ENCODE data around the gene RXRG. TPM values are rescaled to one million over a fixed set of nuclear protein-coding genes. Genes with fewer than 3 reads are reported as not detected.

Gene RXRG
- total RNA-seq, 1 experiment from 2014 or later, result not detected

GRCh38 chr1:165449131-165449530 lies 4.2 kb upstream of the RXRG start:
- H3K27ac ChIP-seq (ENCODE audit: insufficient read length, low read depth, low read length), result no peak overlapping the region
- no peaks in the 10 kb centered on the region for H3K79me1 ChIP-seq (ENCODE audit: insufficient read depth, low read depth, low read length, poor library complexity, severe bottlenecking)
- H2BK12ac ChIP-seq (ENCODE audit: insufficient read length, low read depth, low read length), result no peak overlapping the region
- H3K18ac ChIP-seq (ENCODE audit: insufficient read length, low read depth, low read length), result no peak overlapping the region
- H3K23me2 ChIP-seq (ENCODE audit: insufficient read length, low read depth, low read length, poor library complexity, severe bottlenecking), result peaks cover 7% of the 10 kb centered on the region
- H3K36me3 Mint-ChIP-seq (ENCODE audit: insufficient read depth in 1 of 3, low read depth in 3 of 3), result no peaks in the 10 kb centered on the region
- H2BK5ac ChIP-seq (ENCODE audit: insufficient read length, low read length), result no peak overlapping the region
- no peak overlapping the region for H2AK5ac ChIP-seq (ENCODE audit: insufficient read length, low read length)
- peaks cover 0 to 4% of the 10 kb centered on the region in 2 experiments; a peak in 1 of 4 replicates for H3K4me1 Mint-ChIP-seq
- peaks cover 23% of the 10 kb centered on the region for H3K27me3 Mint-ChIP-seq (ENCODE audit: low read depth)
- H3K4me2 ChIP-seq (ENCODE audit: insufficient read depth, insufficient read length, low read length), result no peak overlapping the region
- H4K20me1 ChIP-seq (ENCODE audit: control insufficient read depth, insufficient read depth, insufficient read length), result no peaks in the 10 kb centered on the region
- no peak overlapping the region for H4K5ac ChIP-seq (ENCODE audit: insufficient read length, low read depth, low read length)
- H3K79me2 ChIP-seq (ENCODE audit: insufficient read depth, low read length), result no peaks in the 10 kb centered on the region
- TF ChIP-seq CTCF (conservative IDR thresholded peaks at IDR 0.05), result no peak
- no peak overlapping the region for H2AFZ ChIP-seq (ENCODE audit: low read length)
- no peak overlapping the region for H2BK120ac ChIP-seq (ENCODE audit: low read depth, low read length, poor library complexity, severe bottlenecking)
- DNase-seq, result no peak
- H3K27me3 ChIP-seq (ENCODE audit: insufficient read depth, low read length), result peaks cover 32% of the 10 kb centered on the region; the same call in 1 of the 2 replicates
- H3K23ac ChIP-seq (ENCODE audit: insufficient read length, low read depth, low read length), result no peak overlapping the region
- no peak overlapping the region for H3K14ac ChIP-seq (ENCODE audit: insufficient read depth, low read length)
- H3K27ac Mint-ChIP-seq, result no peak overlapping the region
- no peak overlapping the region for H3K4ac ChIP-seq (ENCODE audit: low read depth, low read length)
- peaks cover 0 to 3% of the 10 kb centered on the region in 2 experiments; a peak in 1 of 5 replicates for H3K9me3 Mint-ChIP-seq
- no peaks in the 10 kb centered on the region for H3K9me3 ChIP-seq (ENCODE audit: control insufficient read depth, low read depth, low read length)
- no peak overlapping the region for H3K4me3 Mint-ChIP-seq
- no peak overlapping the region for H3K9ac ChIP-seq (ENCODE audit: extremely low read depth, insufficient read length, low read length)
- no peak overlapping the region for H2BK20ac ChIP-seq (ENCODE audit: low read depth, low read length, poor library complexity, severe bottlenecking)
- no CpG with 5 or more reads among the region's 1 CpG for WGBS (ENCODE audit: extremely low coverage, insufficient read length, low lambda C conversion rate)
- H3K56ac ChIP-seq (ENCODE audit: insufficient read length, low read depth, low read length), result no peak overlapping the region
- no peak overlapping the region for H2BK15ac ChIP-seq (ENCODE audit: low read depth, low read length)
- no peak overlapping the region for H3T11ph ChIP-seq (ENCODE audit: low read length)
- H4K8ac ChIP-seq (replicated peaks; ENCODE audit: insufficient read length, low read depth, low read length), result no peak overlapping the region
- no peak overlapping the region for H4K91ac ChIP-seq (ENCODE audit: insufficient read length, low read depth, low read length)
- peaks cover 5% of the 10 kb centered on the region; the same call in 1 of the 2 replicates for H3K4me1 ChIP-seq (ENCODE audit: insufficient read depth, low read length)

Data from H9 (cell line).